Measurements from ENCODE around the gene CCDC146.

DNA sequence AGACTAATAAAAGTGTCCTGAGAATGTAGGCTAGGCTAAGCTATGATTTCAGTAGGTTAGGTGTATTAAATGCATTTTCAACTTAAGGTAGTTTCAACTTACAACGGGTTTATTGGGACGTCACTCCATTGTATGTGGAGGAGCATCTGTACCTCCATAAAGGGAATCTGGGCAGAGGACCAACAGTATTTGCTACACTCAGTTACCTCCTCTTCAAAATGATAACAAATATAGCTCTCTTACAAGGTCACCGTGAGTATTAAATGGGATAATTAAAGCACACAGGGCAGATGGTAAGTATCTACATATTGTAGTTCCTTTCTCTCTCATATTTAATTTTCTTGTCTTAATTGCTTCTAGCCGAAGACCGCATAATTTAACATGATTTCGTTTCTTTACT, 136.2 kb downstream of the CCDC146 start:
- TF ChIP-seq, protein P1, sequence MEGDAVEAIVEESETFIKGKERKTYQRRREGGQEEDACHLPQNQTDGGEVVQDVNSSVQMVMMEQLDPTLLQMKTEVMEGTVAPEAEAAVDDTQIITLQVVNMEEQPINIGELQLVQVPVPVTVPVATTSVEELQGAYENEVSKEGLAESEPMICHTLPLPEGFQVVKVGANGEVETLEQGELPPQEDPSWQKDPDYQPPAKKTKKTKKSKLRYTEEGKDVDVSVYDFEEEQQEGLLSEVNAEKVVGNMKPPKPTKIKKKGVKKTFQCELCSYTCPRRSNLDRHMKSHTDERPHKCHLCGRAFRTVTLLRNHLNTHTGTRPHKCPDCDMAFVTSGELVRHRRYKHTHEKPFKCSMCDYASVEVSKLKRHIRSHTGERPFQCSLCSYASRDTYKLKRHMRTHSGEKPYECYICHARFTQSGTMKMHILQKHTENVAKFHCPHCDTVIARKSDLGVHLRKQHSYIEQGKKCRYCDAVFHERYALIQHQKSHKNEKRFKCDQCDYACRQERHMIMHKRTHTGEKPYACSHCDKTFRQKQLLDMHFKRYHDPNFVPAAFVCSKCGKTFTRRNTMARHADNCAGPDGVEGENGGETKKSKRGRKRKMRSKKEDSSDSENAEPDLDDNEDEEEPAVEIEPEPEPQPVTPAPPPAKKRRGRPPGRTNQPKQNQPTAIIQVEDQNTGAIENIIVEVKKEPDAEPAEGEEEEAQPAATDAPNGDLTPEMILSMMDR (IDR thresholded peaks at IDR 0.05): no peak
- no peak for TF ChIP-seq POLR2A (IDR thresholded peaks at IDR 0.05)
- no peak for TF ChIP-seq EP300 (IDR thresholded peaks at IDR 0.05)

Measured in ovary (tissue), 3 donors.